K562 (cell line): ENCODE measurements around the gene COX6B1. TPM values are rescaled to one million over a fixed set of nuclear protein-coding genes. Genes with fewer than 3 reads are reported as not detected.

Source experiments
- ATAC-seq: fragments of 200-7000 bp; cut with Tn5 transposase; 3 replicates; pipeline ENCODE4 v1.9.1; 2020; ENCODE audit warnings: moderate library complexity
- BruUV-seq: library from RNA; stranded (reverse); fragments of 400-500 nt; replicated peaks from 2 replicates; lab custom pipeline; 2021; lab: Mats Ljungman, UMichigan
- CTCF ChIA-PET: fragments of 300-600 bp; formaldehyde crosslinking; extraction: SDS; loops from one replicate; lab custom pipeline; 2021; ENCODE audit warnings: low intra/inter-chr PET ratio; lab: Yijun Ruan, JAX
- POLR2A ChIA-PET: fragments of 300-600, 350-650 bp; sonication (Branson Sonifier 250); formaldehyde crosslinking; extraction: SDS; loops from one replicate; lab custom pipeline; 2021; ENCODE audit warnings: antibody characterized with exemption, inconsistent platforms; lab: Yijun Ruan, JAX
- DNase-seq, 4 experiments: peaks; one replicate each; pipeline versions ENCODE4 v3.0.0 to v3.0.0-alpha.2; 2011 to 2018; ENCODE audit warnings: low spot score in 3 of 4, mixed read lengths in 3 of 4; ENCODE audit errors: extremely low read depth in 1 of 4
- FAIRE-seq: peaks from 2 replicates; lab custom pipeline; 2011; peaks lifted over from hg19 to GRCh38; lab: Jason Lieb, UNC
- H2AFZ ChIP-seq: 2 replicates; pipeline ENCODE4 v1.6.0; 2011; ENCODE audit warnings: low read depth, low read length, control low read depth, inconsistent platforms
- H3K27ac ChIP-seq: fragments of 200-600 bp; 3 replicates; pipeline ENCODE4 v1.8.0; 2011; ENCODE audit warnings: low read depth, mild to moderate bottlenecking, control low read depth, inconsistent platforms, low read length, moderate library complexity, mixed read lengths; ENCODE audit errors: extremely low read depth
- H3K27me3 ChIP-seq, 2 experiments: fragments of 300-600 bp in 1 of 2; 2 replicates in 1 of 2; 3 replicates in 1 of 2; pipeline versions ENCODE4 v1.6.0 to v1.8.0; 2011; ENCODE audit warnings: inconsistent platforms in 2 of 2, low read length in 2 of 2, mild to moderate bottlenecking in 1 of 2, mixed read lengths in 1 of 2, moderate library complexity in 1 of 2; ENCODE audit not compliant: control insufficient read depth in 2 of 2, insufficient read depth in 2 of 2
- H3K36me3 ChIP-seq: fragments of 300-600 bp; 3 replicates; pipeline ENCODE4 v1.8.0; 2011; ENCODE audit warnings: mild to moderate bottlenecking, low read length, inconsistent platforms; ENCODE audit not compliant: control insufficient read depth, insufficient read depth
- H3K4me1 ChIP-seq, 2 experiments: fragments of 200-600 bp in 1 of 2; replicated peaks in 1 of 2; 2 replicates in 1 of 2; 3 replicates in 1 of 2; pipeline versions ENCODE4 v1.5.1 to v1.8.0; 2011; ENCODE audit warnings: inconsistent platforms in 2 of 2, low read length in 2 of 2, mild to moderate bottlenecking in 1 of 2, mixed read lengths in 1 of 2, moderate library complexity in 1 of 2; ENCODE audit not compliant: control insufficient read depth in 2 of 2, insufficient read depth in 2 of 2
- H3K4me2 ChIP-seq: 2 replicates; pipeline ENCODE4 v1.6.1; 2011; ENCODE audit warnings: low read length, control low read depth, inconsistent platforms, mixed read lengths; ENCODE audit not compliant: insufficient read depth
- H3K4me3 ChIP-seq: fragments of 200-600 bp; sonication (generic), shearing (Covaris generic); 2 replicates; pipeline ENCODE4 v1.5.1; 2016; ENCODE audit warnings: control low read depth, inconsistent platforms
- H3K79me2 ChIP-seq: fragments of 200-600 bp; 3 replicates; pipeline ENCODE4 v1.8.0; 2011; ENCODE audit warnings: low read length, inconsistent platforms; ENCODE audit not compliant: control insufficient read depth, insufficient read depth
- H3K9ac ChIP-seq, 2 experiments: 2 replicates each; pipeline versions ENCODE4 v1.6.0 to v1.6.1; 2011; ENCODE audit warnings: low read depth in 2 of 2, low read length in 2 of 2, control low read depth in 1 of 2, inconsistent platforms in 1 of 2, mild to moderate bottlenecking in 1 of 2, mixed read lengths in 1 of 2; ENCODE audit not compliant: insufficient read depth in 1 of 2
- H3K9me1 ChIP-seq: one replicate; pipeline ENCODE4 v1.6.0; 2011; ENCODE audit warnings: inconsistent platforms, mild to moderate bottlenecking, low read length, moderate library complexity; ENCODE audit not compliant: control insufficient read depth, insufficient read depth
- H3K9me3 ChIP-seq: replicated peaks from 2 replicates; pipeline ENCODE4 v1.5.1; 2011; ENCODE audit warnings: low read depth, low read length, inconsistent platforms; ENCODE audit not compliant: control insufficient read depth, insufficient read depth
- H4K20me1 ChIP-seq: replicated peaks from 2 replicates; pipeline ENCODE4 v1.6.1; 2011; ENCODE audit warnings: low read length, inconsistent platforms, mixed read lengths; ENCODE audit not compliant: control insufficient read depth, insufficient read depth
- CREB1 ChIP-seq, 2 experiments: sonication (generic) in 1 of 2; formaldehyde crosslinking in 1 of 2; IDR thresholded peaks; 2 replicates each; pipeline versions ENCODE4 v1.6.1 to v1.8.0; 2012 to 2022; ENCODE audit warnings: inconsistent platforms in 1 of 2, mild to moderate bottlenecking in 1 of 2, missing genetic modification reagents in 1 of 2, moderate library complexity in 1 of 2
- CTBP1 ChIP-seq: fragments of 450-650 bp; IDR thresholded peaks from 2 replicates; pipeline ENCODE4 v1.6.1; 2016; ENCODE audit warnings: borderline replicate concordance
- EGR1 ChIP-seq: fragments of 450-650 bp; conservative IDR thresholded peaks from 2 replicates; pipeline ENCODE4 v1.6.1; 2017; ENCODE audit warnings: mild to moderate bottlenecking
- NRF1 ChIP-seq, 2 experiments: fragments of 450-650 bp; IDR thresholded peaks in 1 of 2; conservative IDR thresholded peaks in 1 of 2; 2 replicates each; pipeline ENCODE4 v1.6.1; 2014; ENCODE audit warnings: mild to moderate bottlenecking in 2 of 2
- ZBTB7A ChIP-seq: IDR thresholded peaks from 2 replicates; pipeline ENCODE4 v1.6.1; 2011; ENCODE audit warnings: low read depth, mild to moderate bottlenecking, low read length, moderate library complexity, borderline replicate concordance; ENCODE audit not compliant: control insufficient read depth
- ZFP36 ChIP-seq: fragments of 150-350 bp; IDR thresholded peaks from 2 replicates; pipeline ENCODE4 v1.6.1; 2018; ENCODE audit warnings: low read length, low read depth; ENCODE audit not compliant: partially characterized antibody
- ZNF133 ChIP-seq: fragments of 250-450 bp; sonication (Bioruptor Pico); IDR thresholded peaks from 2 replicates; pipeline ENCODE4 v1.4.0; 2020; ENCODE audit warnings: mild to moderate bottlenecking
- ZNF232 ChIP-seq: sonication (generic); formaldehyde crosslinking; IDR thresholded peaks from 2 replicates; pipeline ENCODE4 v1.8.0; 2022; ENCODE audit warnings: mild to moderate bottlenecking, missing genetic modification reagents
- ZNF263 ChIP-seq: sonication (generic); formaldehyde crosslinking; IDR thresholded peaks from 2 replicates; pipeline ENCODE4 v1.8.0; 2022; ENCODE audit warnings: mild to moderate bottlenecking, missing genetic modification reagents, borderline replicate concordance
- ZNF444 ChIP-seq: fragments of 250-450 bp; sonication (Bioruptor Pico); IDR thresholded peaks from 2 replicates; pipeline ENCODE4 v1.4.0; 2020; ENCODE audit warnings: mild to moderate bottlenecking, moderate library complexity
- WGBS: fragments of 100-300 bp; shearing (Covaris generic); methylation state at CpG from one replicate; pipeline ENCODE4 v1.1.6; 2016; ENCODE audit warnings: low coverage, mixed read lengths; ENCODE audit not compliant: insufficient coverage; ENCODE audit errors: missing lambda C conversion rate; 5-methylcytosine and 5-hydroxymethylcytosine counted together
- in situ Hi-C: fragments of 300-500 bp; cut with MboI; formaldehyde crosslinking; loops from 4 replicates; pipeline ENCODE4 v1.15.0; 2018; ENCODE audit warnings: inconsistent platforms, mixed read lengths
- intact Hi-C: fragments of 100-400 bp; cut with micrococcal nuclease; formaldehyde crosslinking; loops from 2 replicates; pipeline ENCODE4 v1.14.2; 2022
- polyA plus RNA-seq, 8 experiments: library from polyadenylated mRNA; depleted of rRNA in 4 of 8; stranded (reverse) in 5 of 8; unstranded in 3 of 8; fragments of >200 nt; fragmentation: Nextera tagmentation in 2 of 8; fragmentation: Illumina TruSeq in 1 of 8; extraction: Ambion mirVana in 2 of 8; extraction: Trizol in 1 of 8; gene quantifications; 2 replicates each; pipeline versions ENCODE4 v1.2.1 to v1.2.3, GENCODE V29; 2011 to 2014; ENCODE audit warnings: inconsistent platforms in 1 of 8, missing spikeins in 1 of 8
- total RNA-seq, 7 experiments: library from RNA; depleted of rRNA in 6 of 7; stranded (reverse); fragments of >200 nt in 6 of 7; fragmentation: Illumina TruSeq in 2 of 7; extraction: Trizol in 2 of 7; gene quantifications; 2 replicates each; pipeline versions ENCODE4 v1.2.1 to v1.2.3, GENCODE V29; 2011 to 2021; ENCODE audit warnings: low replicate concordance in 1 of 7
- TF ChIP-seq, protein P1 (sequence below): fragments of 450-650 bp; IDR thresholded peaks from 2 replicates; pipeline ENCODE4 v1.6.1; 2018; ENCODE audit not compliant: partially characterized antibody
- TF ChIP-seq, protein P2 (sequence below): sonication (generic); formaldehyde crosslinking; IDR thresholded peaks from 2 replicates; pipeline ENCODE4 v1.9.0; 2022; ENCODE audit warnings: mild to moderate bottlenecking, missing genetic modification reagents
- TF ChIP-seq, protein P3 (sequence below): sonication (generic); formaldehyde crosslinking; IDR thresholded peaks from 2 replicates; pipeline ENCODE4 v1.9.0; 2022; ENCODE audit warnings: mild to moderate bottlenecking, missing genetic modification reagents
- TF ChIP-seq, protein P4 (sequence below), 2 experiments: fragments of 450-650 bp in 1 of 2; sonication (generic) in 1 of 2; formaldehyde crosslinking in 1 of 2; IDR thresholded peaks in 1 of 2; conservative IDR thresholded peaks in 1 of 2; 2 replicates each; pipeline versions ENCODE4 v1.6.1 to v1.8.1; 2016 to 2023; ENCODE audit warnings: mild to moderate bottlenecking in 2 of 2, moderate library complexity in 2 of 2, inconsistent platforms in 1 of 2, missing genetic modification reagents in 1 of 2

COX6B1 gene
- total and polyA plus RNA-seq, 9 of the 15 experiments (the other 6 are each of a cell fraction or from before 2014, with no cell fraction given): 777 to 2,393 (median 1,219) TPM

DNA sequence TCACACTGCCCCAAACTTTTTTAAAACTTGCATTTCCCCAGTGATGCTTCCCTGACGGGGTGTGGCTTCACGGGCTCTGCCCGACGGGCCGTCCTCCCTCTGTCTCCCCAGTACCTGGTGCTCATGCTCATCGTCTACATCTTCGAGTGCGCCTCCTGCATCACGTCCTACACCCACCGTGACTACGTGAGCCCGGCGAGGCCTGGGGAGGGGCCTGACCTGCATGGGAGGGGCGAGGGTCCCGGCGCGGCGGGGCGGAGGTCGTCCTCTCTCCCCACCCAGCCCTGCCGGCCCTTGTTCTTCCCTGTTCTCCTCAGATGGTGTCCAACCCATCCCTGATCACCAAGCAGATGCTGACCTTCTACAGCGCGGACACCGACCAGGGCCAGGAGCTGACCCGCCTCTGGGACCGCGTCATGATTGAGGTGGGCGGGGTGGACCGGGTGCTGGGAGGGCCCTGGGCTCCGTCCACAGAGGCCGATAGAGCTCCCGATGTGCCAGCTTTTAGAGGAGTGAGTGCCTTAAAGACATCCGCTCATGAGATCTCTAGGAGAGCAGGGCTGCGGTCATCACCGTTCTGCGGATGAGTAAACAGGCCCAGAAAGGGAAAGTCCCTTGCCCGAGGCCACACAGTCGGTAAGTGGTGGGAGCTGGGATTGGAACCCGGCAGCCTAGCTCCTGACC lies 25.1 kb downstream of the COX6B1 start:
- Histone ChIP-seq H3K9me1 (no peaks in the 10 kb centered on the region), H4K20me1 (no peaks in the 10 kb centered on the region), H2AFZ (peak overlapping the region; percentile 77), H3K27ac (no peak overlapping the region), H3K9ac (peak overlapping the region in 1 of 2 experiments; percentile 24; a peak in 2 of 4 replicates), H3K4me3 (peak overlapping the region; percentile 21; the same call in 1 of the 2 replicates), H3K27me3 (peaks cover 23 to 43% of the 10 kb centered on the region in 2 experiments; a peak in 4 of 5 replicates), H3K36me3 (no peaks in the 10 kb centered on the region), H3K4me2 (peak overlapping the region; percentile 64), H3K4me1 (peaks cover 10 to 21% of the 10 kb centered on the region in 2 experiments; a peak in 4 of 5 replicates), H3K79me2 (no peaks in the 10 kb centered on the region), H3K9me3 (no peaks in the 10 kb centered on the region)
- 6% methylated on average over 34 of the region's 39 CpGs for WGBS
- no peak for FAIRE-seq
- DNase-seq: peak; percentile 52 to 76 (median 72)
- ChIA-PET CTCF (interaction anchor here (0.6 kb wide), 1 partner anchor 17 kb away, joined by 4 read pairs; no protein-coding TSS in a partner anchor), POLR2A (interaction anchor here (0.7 to 1.1 kb wide), 3 partner anchors 9 to 29 kb away, joined by 3 read pairs; no protein-coding TSS in a partner anchor)
- no TSS peak for BruUV-seq
- in situ Hi-C loops (no loop called here), intact Hi-C loops (no loop called here)
- ATAC-seq: peak; percentile 91
- TF ChIP-seq ZBTB7A (peak; percentile 23; the same call in 1 of the 2 replicates), ZNF232 (CRISPR knock-in tag) (no peak), NRF1 (conservative IDR thresholded peaks at IDR 0.05 in 1 of 2, IDR thresholded peaks at IDR 0.05 in 1 of 2) (peak in 1 of 2 experiments; percentile 13; a peak in 1 of 4 replicates), ZFP36 (peak; percentile 40), CTBP1 (peak; percentile 54; the same call in 1 of the 2 replicates), CREB1 (IDR thresholded peaks at IDR 0.05) (no peak), CREB1 (CRISPR knock-in tag; IDR thresholded peaks at IDR 0.05) (0 out of 2 replicates have a peak, but pooled peaks have one; percentile 22), ZNF133 (CRISPR knock-in tag) (no peak), ZNF444 (CRISPR knock-in tag) (no peak), EGR1 (0 out of 2 replicates have a peak, but pooled peaks have one; percentile 14), ZNF263 (peak; percentile 68; the same call in 1 of the 2 replicates)
- TF ChIP-seq, protein P1, sequence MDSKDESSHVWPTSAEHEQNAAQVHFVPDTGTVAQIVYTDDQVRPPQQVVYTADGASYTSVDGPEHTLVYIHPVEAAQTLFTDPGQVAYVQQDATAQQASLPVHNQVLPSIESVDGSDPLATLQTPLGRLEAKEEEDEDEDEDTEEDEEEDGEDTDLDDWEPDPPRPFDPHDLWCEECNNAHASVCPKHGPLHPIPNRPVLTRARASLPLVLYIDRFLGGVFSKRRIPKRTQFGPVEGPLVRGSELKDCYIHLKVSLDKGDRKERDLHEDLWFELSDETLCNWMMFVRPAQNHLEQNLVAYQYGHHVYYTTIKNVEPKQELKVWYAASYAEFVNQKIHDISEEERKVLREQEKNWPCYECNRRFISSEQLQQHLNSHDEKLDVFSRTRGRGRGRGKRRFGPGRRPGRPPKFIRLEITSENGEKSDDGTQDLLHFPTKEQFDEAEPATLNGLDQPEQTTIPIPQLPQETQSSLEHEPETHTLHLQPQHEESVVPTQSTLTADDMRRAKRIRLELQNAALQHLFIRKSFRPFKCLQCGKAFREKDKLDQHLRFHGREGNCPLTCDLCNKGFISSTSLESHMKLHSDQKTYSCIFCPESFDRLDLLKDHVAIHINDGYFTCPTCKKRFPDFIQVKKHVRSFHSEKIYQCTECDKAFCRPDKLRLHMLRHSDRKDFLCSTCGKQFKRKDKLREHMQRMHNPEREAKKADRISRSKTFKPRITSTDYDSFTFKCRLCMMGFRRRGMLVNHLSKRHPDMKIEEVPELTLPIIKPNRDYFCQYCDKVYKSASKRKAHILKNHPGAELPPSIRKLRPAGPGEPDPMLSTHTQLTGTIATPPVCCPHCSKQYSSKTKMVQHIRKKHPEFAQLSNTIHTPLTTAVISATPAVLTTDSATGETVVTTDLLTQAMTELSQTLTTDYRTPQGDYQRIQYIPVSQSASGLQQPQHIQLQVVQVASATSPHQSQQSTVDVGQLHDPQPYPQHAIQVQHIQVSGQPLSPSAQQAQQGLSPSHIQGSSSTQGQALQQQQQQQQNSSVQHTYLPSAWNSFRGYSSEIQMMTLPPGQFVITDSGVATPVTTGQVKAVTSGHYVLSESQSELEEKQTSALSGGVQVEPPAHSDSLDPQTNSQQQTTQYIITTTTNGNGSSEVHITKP: peak; percentile 29
- TF ChIP-seq, protein P2, sequence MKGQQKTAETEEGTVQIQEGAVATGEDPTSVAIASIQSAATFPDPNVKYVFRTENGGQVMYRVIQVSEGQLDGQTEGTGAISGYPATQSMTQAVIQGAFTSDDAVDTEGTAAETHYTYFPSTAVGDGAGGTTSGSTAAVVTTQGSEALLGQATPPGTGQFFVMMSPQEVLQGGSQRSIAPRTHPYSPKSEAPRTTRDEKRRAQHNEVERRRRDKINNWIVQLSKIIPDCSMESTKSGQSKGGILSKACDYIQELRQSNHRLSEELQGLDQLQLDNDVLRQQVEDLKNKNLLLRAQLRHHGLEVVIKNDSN (CRISPR knock-in tag): peak; percentile 14; the same call in 1 of the 2 replicates
- TF ChIP-seq, protein P3, sequence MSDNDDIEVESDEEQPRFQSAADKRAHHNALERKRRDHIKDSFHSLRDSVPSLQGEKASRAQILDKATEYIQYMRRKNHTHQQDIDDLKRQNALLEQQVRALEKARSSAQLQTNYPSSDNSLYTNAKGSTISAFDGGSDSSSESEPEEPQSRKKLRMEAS: 0 out of 2 replicates have a peak, but pooled peaks have one; percentile 24
- TF ChIP-seq, protein P4, sequence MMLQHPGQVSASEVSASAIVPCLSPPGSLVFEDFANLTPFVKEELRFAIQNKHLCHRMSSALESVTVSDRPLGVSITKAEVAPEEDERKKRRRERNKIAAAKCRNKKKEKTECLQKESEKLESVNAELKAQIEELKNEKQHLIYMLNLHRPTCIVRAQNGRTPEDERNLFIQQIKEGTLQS (IDR thresholded peaks at IDR 0.05): no peak
- TF ChIP-seq, protein P4 (CRISPR knock-in tag; conservative IDR thresholded peaks at IDR 0.05): no peak
